MCF 10A (cell line): ENCODE results near the gene RAB31. TPM values are rescaled to one million over a fixed set of nuclear protein-coding genes. Genes with fewer than 3 reads are reported as not detected.

Experiments used
- BruUV-seq: library from RNA; stranded (reverse); fragments of 400-500 nt; replicated peaks from 2 replicates; lab custom pipeline; 2021; lab: Mats Ljungman, UMichigan
- CTCF ChIA-PET: fragments of 300-600 bp; sonication (Branson Sonifier 250); formaldehyde crosslinking; extraction: SDS; loops from one replicate; lab custom pipeline; 2021; ENCODE audit warnings: antibody characterized with exemption, inconsistent platforms; lab: Yijun Ruan, JAX
- POLR2A ChIA-PET: fragments of 300-600, 350-650 bp; sonication (Branson Sonifier 250); formaldehyde crosslinking; extraction: SDS; loops from one replicate; lab custom pipeline; 2020; ENCODE audit warnings: antibody characterized with exemption, inconsistent platforms; lab: Yijun Ruan, JAX
- DNase-seq: peaks from one replicate; pipeline ENCODE4 v3.0.0-alpha.2; 2018; ENCODE audit not compliant: unreplicated experiment
- H3K27ac Mint-ChIP-seq: one replicate; pipeline ENCODE4 v1.8.0; 2022; ENCODE audit warnings: mild to moderate bottlenecking, low read depth, mixed read lengths; ENCODE audit not compliant: unreplicated experiment
- H3K27me3 Mint-ChIP-seq: one replicate; pipeline ENCODE4 v1.8.0; 2022; ENCODE audit warnings: mixed read lengths; ENCODE audit not compliant: insufficient read depth, unreplicated experiment
- H3K36me3 Mint-ChIP-seq: one replicate; pipeline ENCODE4 v1.8.0; 2022; ENCODE audit warnings: mild to moderate bottlenecking, moderate library complexity, mixed read lengths; ENCODE audit not compliant: insufficient read depth, unreplicated experiment
- H3K4me1 Mint-ChIP-seq: one replicate; pipeline ENCODE4 v1.8.0; 2022; ENCODE audit warnings: mixed read lengths; ENCODE audit not compliant: insufficient read depth, unreplicated experiment
- H3K4me3 Mint-ChIP-seq: one replicate; pipeline ENCODE4 v1.8.0; 2022; ENCODE audit warnings: mild to moderate bottlenecking, moderate library complexity, mixed read lengths; ENCODE audit not compliant: unreplicated experiment
- H3K9me3 Mint-ChIP-seq: one replicate; pipeline ENCODE4 v1.8.0; 2022; ENCODE audit warnings: mixed read lengths; ENCODE audit not compliant: unreplicated experiment
- CTCF ChIP-seq: fragments of 200-600 bp; IDR thresholded peaks from one replicate; pipeline ENCODE4 v1.8.0; 2022; ENCODE audit warnings: antibody characterized with exemption, mild to moderate bottlenecking; ENCODE audit not compliant: unreplicated experiment
- intact Hi-C: fragments of 100-400 bp; cut with micrococcal nuclease; formaldehyde crosslinking; loops from 2 replicates; pipeline ENCODE4 v1.14.1; 2022
- total RNA-seq: library from RNA; stranded (reverse); gene quantifications from 2 replicates; pipeline ENCODE4 v1.2.3, GENCODE V29; 2022

Gene RAB31
- total RNA-seq, 1 experiment from 2014 or later, result 6.1 TPM

GRCh38 chr18:9711361-9712129, 3.4 kb downstream of the RAB31 start:
- no peak for DNase-seq
- TF ChIP-seq CTCF, result no peak
- no peak overlapping the region for H3K4me3 Mint-ChIP-seq
- H3K9me3 Mint-ChIP-seq, result no peaks in the 10 kb centered on the region
- POLR2A ChIA-PET, result no interaction called here
- no TSS peak for BruUV-seq
- no peaks in the 10 kb centered on the region for H3K4me1 Mint-ChIP-seq
- no peak overlapping the region for H3K27ac Mint-ChIP-seq
- CTCF ChIA-PET, result interaction anchor here (0.7 kb wide), 2 partner anchors 10 to 239 kb away, joined by 3 to 4 read pairs; no protein-coding TSS in a partner anchor
- peaks cover 6% of the 10 kb centered on the region for H3K36me3 Mint-ChIP-seq
- intact Hi-C loops, result no loop called here
- no peaks in the 10 kb centered on the region for H3K27me3 Mint-ChIP-seq

DNA sequence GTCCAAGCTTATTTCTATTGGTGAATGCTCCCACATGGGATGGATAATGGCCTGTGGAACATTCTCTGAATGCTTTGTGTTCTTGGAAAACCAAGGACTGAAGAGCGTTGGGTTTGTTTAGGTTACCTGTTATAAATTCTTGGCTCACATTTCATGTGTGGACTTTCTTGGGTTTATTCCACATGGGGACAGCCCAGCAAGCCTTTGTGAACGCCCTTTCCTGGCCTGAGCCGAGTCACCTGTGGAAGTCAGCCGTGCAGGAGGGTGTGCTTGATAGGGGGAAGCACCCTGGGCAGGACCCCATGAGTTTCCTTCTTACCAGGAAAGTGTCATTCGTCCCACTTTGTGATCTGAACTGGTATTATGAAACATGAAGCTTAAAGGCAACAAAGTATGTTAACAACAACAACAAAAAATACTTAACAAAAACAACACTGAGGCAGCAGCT, 4.1 kb downstream of the RAB31 start:
- no peak for TF ChIP-seq CTCF
- no peak overlapping the region for H3K27ac Mint-ChIP-seq
- no peak for DNase-seq
- peaks cover 6% of the 10 kb centered on the region for H3K36me3 Mint-ChIP-seq
- H3K4me1 Mint-ChIP-seq, result no peaks in the 10 kb centered on the region
- H3K4me3 Mint-ChIP-seq, result no peak overlapping the region
- BruUV-seq, result no TSS peak
- intact Hi-C loops, result no loop called here
- no peaks in the 10 kb centered on the region for H3K27me3 Mint-ChIP-seq
- H3K9me3 Mint-ChIP-seq, result no peaks in the 10 kb centered on the region
- POLR2A ChIA-PET, result interaction anchor here (0.7 to 0.9 kb wide), 2 partner anchors 10 to 39 kb away, joined by 3 read pairs; no protein-coding TSS in a partner anchor
- CTCF ChIA-PET, result interaction anchor here (0.7 kb wide), 1 partner anchor 11 kb away, joined by 3 read pairs; no protein-coding TSS in a partner anchor

- Mint-ChIP-seq H3K9me3 (no peaks in the 10 kb centered on the region), H3K4me1 (no peaks in the 10 kb centered on the region), H3K36me3 (peaks cover 6% of the 10 kb centered on the region), H3K27me3 (no peaks in the 10 kb centered on the region), H3K27ac (no peak overlapping the region), H3K4me3 (no peak overlapping the region)
- no peak for TF ChIP-seq CTCF
- POLR2A ChIA-PET, result interaction anchor here (0.7 to 0.9 kb wide), 2 partner anchors 11 to 39 kb away, joined by 3 read pairs; no protein-coding TSS in a partner anchor
- intact Hi-C loops, result no loop called here
- CTCF ChIA-PET, result interaction anchor here (0.7 kb wide), 1 partner anchor 10 kb away, joined by 3 read pairs; no protein-coding TSS in a partner anchor
- DNase-seq, result no peak
- BruUV-seq, result no TSS peak
Measured at GRCh38 chr18:9712611-9713010, 4.5 kb downstream of the RAB31 start.

DNA sequence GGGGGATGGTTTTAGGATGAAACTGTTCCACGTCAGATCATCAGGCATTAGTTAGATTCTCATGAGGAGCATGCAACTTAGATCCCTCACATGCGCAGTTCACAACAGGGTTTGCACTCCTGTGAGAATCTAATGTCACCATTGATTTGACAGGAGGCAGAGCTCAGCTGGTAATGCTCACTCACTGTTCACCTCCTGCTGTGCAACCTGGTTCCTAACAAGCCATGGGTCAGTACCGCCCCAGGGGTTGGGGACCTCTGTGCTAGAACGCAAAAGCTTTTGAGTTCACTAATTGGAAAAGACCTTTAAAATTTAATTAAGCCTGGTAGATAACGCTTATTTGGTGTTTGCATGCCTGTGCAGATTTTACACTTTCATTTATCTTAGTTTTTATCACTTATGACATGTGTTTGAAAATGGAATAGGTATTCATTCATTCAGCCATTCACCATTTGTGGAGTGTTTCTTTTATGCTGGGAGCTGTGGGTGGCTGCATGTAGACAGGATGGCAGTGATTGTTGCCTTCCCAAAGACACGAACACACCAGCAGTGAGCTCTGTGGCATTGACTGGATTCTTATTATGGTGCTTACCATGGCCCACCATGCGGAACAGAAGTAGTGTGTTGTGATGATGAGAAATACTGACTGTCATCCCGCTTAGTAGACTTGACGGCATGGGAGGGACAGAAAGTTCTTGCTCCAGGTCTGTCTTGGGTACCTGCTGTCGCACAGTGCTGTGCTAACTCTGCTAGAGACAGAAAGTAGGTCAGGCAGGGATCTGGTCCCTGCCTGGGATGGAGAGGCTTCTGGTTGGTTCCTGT, 6.4 kb downstream of the RAB31 start:
- TF ChIP-seq CTCF, result no peak
- no peak overlapping the region for H3K27ac Mint-ChIP-seq
- no peaks in the 10 kb centered on the region for H3K9me3 Mint-ChIP-seq
- POLR2A ChIA-PET, result interaction anchor here (0.6 to 0.7 kb wide), 2 partner anchors 41 to 507 kb away, joined by 3 read pairs; no protein-coding TSS in a partner anchor
- no peak for DNase-seq
- CTCF ChIA-PET, result no interaction called here
- H3K4me3 Mint-ChIP-seq, result no peak overlapping the region
- no TSS peak for BruUV-seq
- H3K36me3 Mint-ChIP-seq, result peaks cover 4% of the 10 kb centered on the region
- intact Hi-C loops, result no loop called here
- no peaks in the 10 kb centered on the region for H3K27me3 Mint-ChIP-seq
- peaks cover 3% of the 10 kb centered on the region for H3K4me1 Mint-ChIP-seq
